Neuronal stem cell (in vitro differentiated cells): ENCODE results near the gene ZNF236.
A peak's percentile ranks its signal among the peaks of the same experiment; 100 is the strongest.

ENCODE experiments used
- DNase-seq: peaks from one replicate; pipeline ENCODE4 v3.0.0-alpha.2; 2013; ENCODE audit warnings: low spot score
- H2AFZ ChIP-seq: one replicate; pipeline ENCODE4 v1.6.1; 2013; ENCODE audit warnings: mild to moderate bottlenecking, low read length, inconsistent platforms
- H2AK5ac ChIP-seq: 2 replicates; pipeline ENCODE4 v1.6.1; 2013; ENCODE audit warnings: low read depth, mild to moderate bottlenecking, inconsistent platforms, low read length, moderate library complexity, mixed read lengths
- H2BK120ac ChIP-seq: 2 replicates; pipeline ENCODE4 v1.6.1; 2013; ENCODE audit warnings: low read depth, mild to moderate bottlenecking, inconsistent platforms, low read length, moderate library complexity, mixed read lengths
- H2BK12ac ChIP-seq: one replicate; pipeline ENCODE4 v1.6.1; 2013; ENCODE audit warnings: low read length, inconsistent platforms
- H2BK15ac ChIP-seq: 2 replicates; pipeline ENCODE4 v1.6.1; 2013; ENCODE audit warnings: mild to moderate bottlenecking, low read length, inconsistent platforms, mixed read lengths
- H2BK5ac ChIP-seq: one replicate; pipeline ENCODE4 v1.6.1; 2013; ENCODE audit warnings: inconsistent platforms, mild to moderate bottlenecking, low read length, moderate library complexity
- H3K14ac ChIP-seq: one replicate; pipeline ENCODE4 v1.6.1; 2013; ENCODE audit warnings: low read length, inconsistent platforms
- H3K18ac ChIP-seq: 2 replicates; pipeline ENCODE4 v1.6.1; 2013; ENCODE audit warnings: low read length, inconsistent platforms
- H3K23ac ChIP-seq: 2 replicates; pipeline ENCODE4 v1.6.1; 2013; ENCODE audit warnings: low read depth, mild to moderate bottlenecking, mixed read lengths, low read length, inconsistent platforms; ENCODE audit not compliant: poor library complexity
- H3K27ac ChIP-seq: replicated peaks from 3 replicates; pipeline ENCODE4 v1.5.1; 2013; ENCODE audit warnings: low read length, inconsistent platforms
- H3K27me3 ChIP-seq, 3 experiments: 2 replicates each; pipeline ENCODE4 v1.6.1; 2013; ENCODE audit warnings: low read length in 3 of 3, mild to moderate bottlenecking in 2 of 3, inconsistent platforms in 1 of 3, low read depth in 1 of 3, mixed read lengths in 1 of 3, moderate library complexity in 1 of 3; ENCODE audit not compliant: control insufficient read depth in 3 of 3, insufficient read depth in 3 of 3
- H3K36me3 ChIP-seq, 2 donors: replicated peaks in 1 of 2; 2 replicates each; pipeline ENCODE4 v1.6.1; 2013; ENCODE audit warnings: low read length in 2 of 2; ENCODE audit not compliant: control insufficient read depth in 2 of 2, insufficient read depth in 2 of 2
- H3K4ac ChIP-seq: 2 replicates; pipeline ENCODE4 v1.6.1; 2013; ENCODE audit warnings: inconsistent platforms, mild to moderate bottlenecking, low read length, moderate library complexity
- H3K4me1 ChIP-seq, 2 donors: 1 replicate in 1 of 2; 2 replicates in 1 of 2; pipeline ENCODE4 v1.6.1; 2013; ENCODE audit warnings: low read length in 2 of 2, low read depth in 1 of 2; ENCODE audit not compliant: control insufficient read depth in 2 of 2, insufficient read depth in 1 of 2
- H3K4me2 ChIP-seq: one replicate; pipeline ENCODE4 v1.6.1; 2013; ENCODE audit warnings: mild to moderate bottlenecking, low read length, inconsistent platforms; ENCODE audit not compliant: insufficient read depth, poor library complexity, severe bottlenecking
- H3K4me3 ChIP-seq, 2 donors: 2 replicates each; pipeline ENCODE4 v1.5.1; 2013; ENCODE audit warnings: low read length in 2 of 2, mild to moderate bottlenecking in 2 of 2, inconsistent platforms in 1 of 2, moderate library complexity in 1 of 2
- H3K79me1 ChIP-seq: one replicate; pipeline ENCODE4 v1.6.1; 2013; ENCODE audit warnings: low read depth, mild to moderate bottlenecking, inconsistent platforms, low read length, moderate library complexity
- H3K9ac ChIP-seq: one replicate; pipeline ENCODE4 v1.6.1; 2013; ENCODE audit warnings: mild to moderate bottlenecking, low read depth, low read length, inconsistent platforms; ENCODE audit not compliant: poor library complexity
- H3K9me3 ChIP-seq, 2 donors: replicated peaks in 1 of 2; 2 replicates each; pipeline versions ENCODE3 to v1.6.1; 2013; ENCODE audit warnings: low read length in 2 of 2, mild to moderate bottlenecking in 2 of 2, inconsistent platforms in 1 of 2, low read depth in 1 of 2, mixed read lengths in 1 of 2, moderate library complexity in 1 of 2; ENCODE audit not compliant: control insufficient read depth in 2 of 2, insufficient read depth in 1 of 2
- H4K8ac ChIP-seq: one replicate; pipeline ENCODE4 v1.6.1; 2013; ENCODE audit warnings: low read depth, mild to moderate bottlenecking, inconsistent platforms, low read length, moderate library complexity
- H4K91ac ChIP-seq: one replicate; pipeline ENCODE4 v1.6.1; 2013; ENCODE audit warnings: low read length, low read depth, mild to moderate bottlenecking, inconsistent platforms; ENCODE audit not compliant: poor library complexity
- WGBS, 2 donors: extraction: QIAGEN DNeasy Blood & Tissue Kit; methylation state at CpG; one replicate each; pipeline ENCODE4 v1.1.7; 2013; ENCODE audit warnings: missing lambda C conversion rate in 2 of 2, mixed read lengths in 1 of 2; ENCODE audit not compliant: insufficient read length in 2 of 2, insufficient replicate concordance in 1 of 2; ENCODE audit errors: extremely low coverage in 2 of 2; 5-methylcytosine and 5-hydroxymethylcytosine counted together

ZNF236 gene

DNA sequence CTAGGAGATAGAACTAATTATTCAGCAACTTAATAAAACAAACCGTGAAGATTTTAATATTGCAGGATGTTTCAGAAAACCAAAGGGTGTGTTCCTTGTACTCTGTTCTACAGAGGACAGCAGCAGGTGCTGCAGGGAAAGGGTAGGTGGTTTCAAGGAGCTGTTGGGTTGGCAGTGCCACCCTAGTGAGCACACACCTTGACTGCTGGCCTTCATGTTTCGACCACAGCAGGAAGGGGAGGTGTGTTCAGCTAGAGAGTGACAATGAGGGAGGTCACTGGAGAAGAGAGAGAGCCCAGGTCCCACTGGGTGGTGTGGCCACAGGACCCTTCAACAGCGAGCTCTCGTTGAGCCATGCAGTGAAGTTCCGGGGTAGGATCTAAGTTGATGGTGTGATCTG is 98.6 kb downstream of the ZNF236 start:
- no CpG with 5 or more reads among the region's 5 CpGs for WGBS, 2 donors
- H3K36me3 ChIP-seq, result peaks cover 15 to 90% of the 10 kb centered on the region in 2 donors

DNA sequence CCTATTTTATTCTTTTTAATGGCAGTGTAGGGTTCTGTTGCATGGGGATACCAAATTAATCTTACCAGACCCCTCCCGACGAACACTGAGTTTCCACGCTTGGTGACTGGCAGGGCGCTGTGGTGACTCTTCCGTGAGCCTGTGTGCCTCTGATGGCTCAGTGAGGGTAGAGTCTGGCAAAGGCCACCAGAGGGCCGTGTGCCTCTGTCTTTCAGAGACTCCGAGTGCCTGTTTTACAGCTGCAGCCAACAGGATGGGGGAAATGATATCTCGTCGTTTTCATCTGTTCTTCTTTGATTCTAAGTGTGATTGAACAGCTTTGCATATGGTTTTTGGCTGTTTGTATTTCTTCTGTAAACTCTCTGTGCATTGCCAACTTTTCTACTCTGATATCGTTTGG is 99.8 kb downstream of the ZNF236 start:
- WGBS, 2 donors, result no CpG with 5 or more reads among the region's 10 CpGs
- no peak overlapping the region for H3K9ac ChIP-seq
- no peaks in the 10 kb centered on the region for H3K27me3 ChIP-seq
- no peak overlapping the region for H2BK120ac ChIP-seq
- no peak overlapping the region for H4K91ac ChIP-seq
- H2BK12ac ChIP-seq, result no peak overlapping the region
- no peak overlapping the region for H2AK5ac ChIP-seq
- H3K4me2 ChIP-seq, result no peak overlapping the region
- no peaks in the 10 kb centered on the region for H3K4me1 ChIP-seq
- H3K36me3 ChIP-seq, result peaks cover 14 to 90% of the 10 kb centered on the region in 2 donors
- no peak overlapping the region for H3K14ac ChIP-seq
- no peak overlapping the region for H3K27ac ChIP-seq
- no peak overlapping the region for H3K23ac ChIP-seq
- no peak overlapping the region for H2BK5ac ChIP-seq
- no peak overlapping the region for H4K8ac ChIP-seq
- no peak overlapping the region for H3K4ac ChIP-seq
- peak; percentile 42 for DNase-seq
- H2BK15ac ChIP-seq, result no peak overlapping the region
- no peaks in the 10 kb centered on the region for H3K9me3 ChIP-seq
- H3K18ac ChIP-seq, result no peak overlapping the region
- H3K4me3 ChIP-seq, result no peak overlapping the region
- H2AFZ ChIP-seq, result no peak overlapping the region
- peaks cover 3% of the 10 kb centered on the region for H3K79me1 ChIP-seq

More for the DNA sequence above, 98.6 kb downstream of the ZNF236 start:
- no peak overlapping the region for H2BK15ac ChIP-seq
- no peak for DNase-seq
- no peak overlapping the region for H3K4me3 ChIP-seq
- no peak overlapping the region for H3K4me2 ChIP-seq
- no peaks in the 10 kb centered on the region for H3K27me3 ChIP-seq
- no peak overlapping the region for H2AK5ac ChIP-seq
- no peak overlapping the region for H3K27ac ChIP-seq
- no peak overlapping the region for H3K9ac ChIP-seq
- H3K14ac ChIP-seq, result no peak overlapping the region
- peaks cover 3% of the 10 kb centered on the region for H3K79me1 ChIP-seq
- no peak overlapping the region for H3K23ac ChIP-seq
- H3K9me3 ChIP-seq, result no peaks in the 10 kb centered on the region
- H2BK5ac ChIP-seq, result no peak overlapping the region
- no peak overlapping the region for H4K8ac ChIP-seq
- no peak overlapping the region for H3K4ac ChIP-seq
- no peak overlapping the region for H2AFZ ChIP-seq
- no peak overlapping the region for H4K91ac ChIP-seq
- H3K18ac ChIP-seq, result no peak overlapping the region
- H2BK120ac ChIP-seq, result no peak overlapping the region
- no peak overlapping the region for H2BK12ac ChIP-seq
- H3K4me1 ChIP-seq, result no peaks in the 10 kb centered on the region

DNA sequence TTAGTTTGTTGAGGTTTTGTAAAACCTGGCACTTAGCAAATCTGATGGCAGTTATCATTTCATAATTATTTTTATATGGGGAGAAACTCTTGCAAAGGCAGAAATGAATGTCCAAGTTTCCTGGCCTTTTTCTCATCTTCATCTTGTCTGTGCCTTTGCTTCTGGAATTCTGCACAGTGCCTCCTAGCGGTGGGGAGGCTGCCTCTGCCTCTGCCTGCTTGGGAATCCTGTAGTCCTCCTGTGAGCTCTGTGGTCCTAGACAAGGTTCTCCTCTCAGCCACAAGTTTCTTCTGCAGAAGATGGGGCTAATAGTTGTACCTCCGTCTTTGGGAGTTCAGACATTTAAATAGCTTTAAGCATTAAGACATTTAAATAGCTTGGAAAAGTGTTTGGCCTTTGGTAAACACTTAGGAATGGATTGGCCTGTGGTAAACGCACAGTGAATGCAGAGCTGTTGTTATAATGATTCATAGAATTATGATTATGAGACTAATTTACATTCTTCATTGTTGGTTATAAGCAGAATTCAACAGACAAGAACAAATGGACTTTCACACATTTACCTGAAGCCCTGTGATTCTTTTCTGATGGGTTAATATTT is 101.2 kb downstream of the ZNF236 start:
- Histone ChIP-seq H3K4ac (no peak overlapping the region), H2BK15ac (no peak overlapping the region), H2BK120ac (no peak overlapping the region), H3K14ac (no peak overlapping the region), H3K9me3 (no peaks in the 10 kb centered on the region), H2BK12ac (no peak overlapping the region), H2AK5ac (no peak overlapping the region), H3K4me2 (no peak overlapping the region), H2AFZ (no peak overlapping the region), H2BK5ac (no peak overlapping the region), H4K8ac (no peak overlapping the region), H3K4me3 (no peak overlapping the region), H3K4me1 (no peaks in the 10 kb centered on the region), H3K79me1 (peaks cover 3% of the 10 kb centered on the region), H3K18ac (no peak overlapping the region), H3K9ac (no peak overlapping the region), H4K91ac (no peak overlapping the region), H3K23ac (no peak overlapping the region), H3K27me3 (no peaks in the 10 kb centered on the region), H3K27ac (no peak overlapping the region), H3K36me3 (peaks cover 17 to 91% of the 10 kb centered on the region in 2 donors)
- no CpG with 5 or more reads among the region's 3 CpGs for WGBS, 2 donors
- peak; percentile 15 for DNase-seq

GRCh38 chr18:76925501-76925900 is 103.1 kb downstream of the ZNF236 start:
- Histone ChIP-seq H3K79me1 (peaks cover 3% of the 10 kb centered on the region), H2BK12ac (no peak overlapping the region), H3K27ac (no peak overlapping the region), H3K18ac (no peak overlapping the region), H3K4ac (no peak overlapping the region), H3K9ac (no peak overlapping the region), H2BK5ac (no peak overlapping the region), H3K4me3 (no peak overlapping the region), H3K23ac (no peak overlapping the region), H3K9me3 (no peaks in the 10 kb centered on the region), H2BK120ac (no peak overlapping the region), H3K27me3 (no peaks in the 10 kb centered on the region), H3K4me2 (no peak overlapping the region), H4K91ac (no peak overlapping the region), H2AFZ (no peak overlapping the region), H3K4me1 (no peaks in the 10 kb centered on the region), H4K8ac (no peak overlapping the region), H3K14ac (no peak overlapping the region), H2AK5ac (no peak overlapping the region), H2BK15ac (no peak overlapping the region), H3K36me3 (peaks cover 14 to 94% of the 10 kb centered on the region in 2 donors)
- WGBS, 2 donors, result no CpG with 5 or more reads among the region's 8 CpGs
- no peak for DNase-seq
